Stimulated activated naive CD8-positive, alpha-beta T cell treated with anti-CD3 and anti-CD28 coated beads, Interleukin-15, Interleukin-2, amounts not matched to agents 100 U/mL and 50 U/mL, for 24 hours (primary cell): ENCODE results near the gene ARHGAP21.
"Not testable (repeated sequence)": the region's sequence is repeated elsewhere in the genome, so short reads cannot be mapped to it uniquely, and the experiment has no call there.

ENCODE experiments used
- ATAC-seq: fragments of 150-1000 bp; cut with Tn5 transposase; one replicate; pipeline ENCODE4 v1.10.0; 2021
- DNase-seq: peaks from one replicate; pipeline ENCODE4 v3.0.0; 2021

Gene ARHGAP21

GRCh38 chr10:24683554-24683953 lies 40.1 kb downstream of the ARHGAP21 start:
- ATAC-seq = no peak
- no peak for DNase-seq

GRCh38 chr10:24681572-24682088 lies 42.1 kb downstream of the ARHGAP21 start:
- no peak for ATAC-seq
- DNase-seq = no peak

GRCh38 chr10:24680647-24681524 lies 42.8 kb downstream of the ARHGAP21 start:
- DNase-seq = no peak
- no peak for ATAC-seq

GRCh38 chr10:24678757-24679156 lies 44.9 kb downstream of the ARHGAP21 start:
- no peak for ATAC-seq
- no peak for DNase-seq

GRCh38 chr10:24674892-24675632 lies 48.6 kb downstream of the ARHGAP21 start:
- ATAC-seq = no peak
- DNase-seq = no peak

GRCh38 chr10:24670964-24671670 lies 52.6 kb downstream of the ARHGAP21 start:
- DNase-seq (no peak), ATAC-seq (no peak)

- no peak for ATAC-seq
- no peak for DNase-seq
Observed at GRCh38 chr10:24669285-24669852, 54.3 kb downstream of the ARHGAP21 start.

- DNase-seq (no peak), ATAC-seq (no peak)
Observed at GRCh38 chr10:24668247-24668646, 55.4 kb downstream of the ARHGAP21 start.

GRCh38 chr10:24664991-24665390 lies 58.7 kb downstream of the ARHGAP21 start:
- no peak for ATAC-seq
- DNase-seq = no peak

- ATAC-seq (no peak), DNase-seq (no peak)
Observed at GRCh38 chr10:24661376-24661775, 62.3 kb downstream of the ARHGAP21 start.

GRCh38 chr10:24658319-24658718 lies 65.4 kb downstream of the ARHGAP21 start:
- not testable (repeated sequence) for ATAC-seq

GRCh38 chr10:24656326-24656725 lies 67.4 kb downstream of the ARHGAP21 start:
- DNase-seq, ATAC-seq: not testable (repeated sequence)

More at GRCh38 chr10:24658319-24658718, 65.4 kb downstream of the ARHGAP21 start:
- DNase-seq = not testable (repeated sequence)

- ATAC-seq (no peak), DNase-seq (no peak)
Observed at GRCh38 chr10:24652381-24652957, 71.2 kb downstream of the ARHGAP21 start.

GRCh38 chr10:24651923-24652322 lies 71.8 kb downstream of the ARHGAP21 start:
- no peak for ATAC-seq

GRCh38 chr10:24650669-24651391 lies 72.9 kb downstream of the ARHGAP21 start:
- no peak for ATAC-seq
- DNase-seq = no peak

More at GRCh38 chr10:24651923-24652322, 71.8 kb downstream of the ARHGAP21 start:
- no peak for DNase-seq

- ATAC-seq = peak; percentile 32
Observed at GRCh38 chr10:24645784-24646183, 77.9 kb downstream of the ARHGAP21 start.

GRCh38 chr10:24645022-24645421 lies 78.7 kb downstream of the ARHGAP21 start:
- ATAC-seq (no peak), DNase-seq (no peak)

More at GRCh38 chr10:24645784-24646183, 77.9 kb downstream of the ARHGAP21 start:
- DNase-seq = no peak

GRCh38 chr10:24643679-24644209 lies 79.9 kb downstream of the ARHGAP21 start:
- no peak for ATAC-seq
- DNase-seq = no peak

GRCh38 chr10:24642921-24643678 lies 80.6 kb downstream of the ARHGAP21 start:
- ATAC-seq (peak; percentile 69), DNase-seq (no peak)

- DNase-seq (no peak), ATAC-seq (no peak)
Observed at GRCh38 chr10:24639124-24639523, 84.6 kb downstream of the ARHGAP21 start.
